IPS-18a (cell line): Measurements from ENCODE around the gene SCD.

ENCODE experiments used
- H3K27ac ChIP-seq: one replicate; pipeline ENCODE4 v1.5.1; 2013; ENCODE audit warnings: low read length
- H3K27me3 ChIP-seq: one replicate; pipeline ENCODE4 v1.6.1; 2013; ENCODE audit warnings: mild to moderate bottlenecking, low read length; ENCODE audit not compliant: control insufficient read depth, insufficient read depth
- H3K36me3 ChIP-seq: one replicate; pipeline ENCODE4 v1.6.1; 2013; ENCODE audit warnings: low read depth, low read length; ENCODE audit not compliant: control insufficient read depth
- H3K4me1 ChIP-seq: one replicate; pipeline ENCODE4 v1.6.1; 2013; ENCODE audit warnings: low read depth, low read length; ENCODE audit not compliant: control insufficient read depth
- H3K4me3 ChIP-seq: one replicate; pipeline ENCODE4 v1.5.1; 2013; ENCODE audit warnings: low read length
- H3K9ac ChIP-seq: one replicate; pipeline ENCODE4 v1.6.1; 2013; ENCODE audit warnings: mild to moderate bottlenecking, low read length, moderate library complexity
- H3K9me3 ChIP-seq: one replicate; pipeline ENCODE4 v1.6.1; 2013; ENCODE audit warnings: low read depth, low read length; ENCODE audit not compliant: control insufficient read depth

Gene SCD

DNA sequence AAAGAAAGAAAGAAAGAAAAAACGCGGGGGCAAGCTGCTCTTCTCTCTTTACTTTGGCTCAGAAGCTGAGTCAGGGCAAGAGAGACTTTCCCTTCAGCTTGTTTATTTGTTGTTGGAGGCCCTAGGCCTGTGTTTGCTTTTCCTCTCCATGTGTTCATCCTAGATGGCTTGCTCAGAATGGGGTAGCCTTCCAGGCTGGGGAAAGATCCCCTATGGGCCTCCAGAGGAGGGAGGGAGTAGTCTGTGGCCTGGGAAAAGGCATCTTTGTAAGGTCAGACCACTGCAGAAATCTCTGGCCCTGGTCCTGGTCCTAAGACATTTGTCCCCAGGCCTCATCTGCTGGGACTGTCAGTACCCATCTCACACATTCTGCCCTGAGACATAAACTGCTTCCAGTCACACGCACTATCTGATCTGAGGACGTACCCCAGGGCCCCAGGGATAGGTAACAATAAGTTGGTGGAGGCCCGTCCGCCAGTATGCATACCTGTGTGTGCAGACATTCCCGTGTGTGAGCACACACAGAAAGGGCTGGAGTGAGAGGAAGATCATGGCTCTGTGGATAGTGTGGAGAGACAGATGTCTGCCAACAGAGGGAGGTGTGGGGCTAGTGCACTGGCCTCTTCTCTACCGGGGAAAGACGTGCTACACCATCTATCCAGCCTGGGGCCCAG lies 4.9 kb upstream of the SCD start:
- H3K4me3 ChIP-seq = no peak overlapping the region
- H3K9me3 ChIP-seq = no peaks in the 10 kb centered on the region
- H3K9ac ChIP-seq = no peak overlapping the region
- H3K27me3 ChIP-seq = no peaks in the 10 kb centered on the region
- H3K27ac ChIP-seq = no peak overlapping the region
- H3K4me1 ChIP-seq = peaks cover 18% of the 10 kb centered on the region
- H3K36me3 ChIP-seq = no peaks in the 10 kb centered on the region

DNA sequence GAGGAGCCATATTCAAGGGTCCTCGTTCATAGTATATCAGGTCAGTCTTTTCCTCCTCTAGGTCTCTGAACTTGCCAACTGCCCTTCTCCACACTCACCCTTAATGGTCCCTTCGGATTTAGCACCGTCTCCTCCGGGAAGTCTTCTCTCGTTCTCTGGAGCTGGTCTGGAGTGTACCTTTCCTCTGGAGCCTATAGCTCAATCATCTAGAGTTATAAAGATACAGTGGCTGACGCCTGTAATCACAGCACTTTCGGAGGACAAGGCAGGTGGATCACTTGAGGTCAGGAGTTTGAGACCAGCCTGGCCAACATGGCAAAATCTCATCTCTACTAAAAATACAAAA lies 4.4 kb upstream of the SCD start:
- Histone ChIP-seq H3K4me1 (peaks cover 18% of the 10 kb centered on the region), H3K36me3 (no peaks in the 10 kb centered on the region), H3K4me3 (no peak overlapping the region), H3K9me3 (no peaks in the 10 kb centered on the region), H3K27me3 (no peaks in the 10 kb centered on the region), H3K27ac (no peak overlapping the region), H3K9ac (no peak overlapping the region)

- Histone ChIP-seq H3K27me3 (no peaks in the 10 kb centered on the region), H3K36me3 (peaks cover 13% of the 10 kb centered on the region), H3K9ac (no peak overlapping the region), H3K4me3 (no peak overlapping the region), H3K27ac (no peak overlapping the region), H3K9me3 (no peaks in the 10 kb centered on the region), H3K4me1 (peaks cover 28% of the 10 kb centered on the region)
These were observed 2.7 kb upstream of the SCD start for GRCh38 chr10:100344241-100344788.

DNA sequence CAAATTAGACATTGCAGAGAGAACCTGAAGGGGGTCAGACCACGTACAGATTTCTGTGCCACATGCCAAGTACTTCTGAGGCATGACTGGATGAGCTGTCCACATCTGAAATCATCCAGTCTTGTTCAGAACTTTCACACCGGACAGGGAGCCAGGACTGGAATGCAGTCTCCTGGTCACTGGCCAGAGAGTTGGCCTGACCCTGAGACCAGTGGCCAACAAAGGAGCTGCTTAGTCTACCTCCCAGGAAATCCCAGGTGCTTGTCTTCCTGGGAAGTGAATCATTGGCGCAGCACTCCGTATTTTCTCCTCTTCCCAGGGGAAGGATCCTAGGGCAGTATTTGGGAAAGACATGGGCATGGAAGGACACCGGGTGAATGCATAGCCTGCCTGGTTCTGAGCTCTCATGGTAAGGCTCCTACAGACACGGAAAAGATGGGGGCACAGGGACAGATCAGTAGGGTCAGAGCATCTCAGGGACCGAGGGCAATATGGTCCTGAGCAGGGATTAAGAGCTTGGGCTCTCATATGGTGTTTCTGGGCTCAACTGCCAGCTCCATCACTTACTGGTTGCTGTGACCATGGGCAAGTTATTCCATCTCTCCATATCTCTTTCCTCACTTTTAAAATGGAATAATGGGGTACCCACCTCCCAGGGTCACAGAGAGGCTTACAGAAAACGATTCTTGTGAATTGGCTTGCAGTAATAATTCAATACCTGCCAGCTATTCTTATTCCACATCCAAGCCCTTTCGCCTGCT lies 1.3 kb upstream of the SCD start:
- Histone ChIP-seq H3K9me3 (no peaks in the 10 kb centered on the region), H3K27ac (peak overlapping the region; percentile 89), H3K4me1 (peaks cover 37% of the 10 kb centered on the region), H3K36me3 (peaks cover 28% of the 10 kb centered on the region), H3K27me3 (no peaks in the 10 kb centered on the region), H3K4me3 (peak overlapping the region; percentile 88), H3K9ac (peak overlapping the region; percentile 87)

DNA sequence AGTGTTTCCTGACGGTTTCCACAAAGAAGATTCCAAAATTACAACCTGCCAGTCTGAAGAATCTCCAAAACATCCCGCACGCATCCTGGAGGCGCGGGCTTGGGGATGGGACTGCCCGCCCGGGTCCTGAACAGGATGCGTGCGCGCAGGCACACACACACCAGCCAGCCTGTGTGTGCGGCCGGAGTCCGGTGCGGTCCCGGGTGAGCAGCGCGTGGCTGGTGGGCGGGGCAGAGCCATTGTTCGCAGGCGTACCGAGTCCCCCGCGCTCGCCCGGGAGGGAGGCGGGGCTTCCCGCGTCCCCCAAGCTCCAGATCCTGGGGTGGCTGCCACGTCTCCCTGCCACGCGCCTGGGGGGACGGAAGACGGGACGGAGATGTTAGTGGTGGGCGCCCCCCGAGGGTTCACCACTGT lies 675 bp upstream of the SCD start:
- H3K4me1 ChIP-seq = peaks cover 40% of the 10 kb centered on the region
- no peaks in the 10 kb centered on the region for H3K9me3 ChIP-seq
- peak overlapping the region; percentile 89 for H3K27ac ChIP-seq
- no peaks in the 10 kb centered on the region for H3K27me3 ChIP-seq
- H3K9ac ChIP-seq = peak overlapping the region; percentile 87
- H3K4me3 ChIP-seq = peak overlapping the region; percentile 88
- H3K36me3 ChIP-seq = peaks cover 34% of the 10 kb centered on the region

GRCh38 chr10:100347568-100348195 lies 649 bp downstream of the SCD start:
- H3K4me3 ChIP-seq = peak overlapping the region; percentile 88
- H3K27ac ChIP-seq = peak overlapping the region; percentile 29
- H3K27me3 ChIP-seq = no peaks in the 10 kb centered on the region
- H3K9me3 ChIP-seq = no peaks in the 10 kb centered on the region
- H3K9ac ChIP-seq = peak overlapping the region; percentile 87
- peaks cover 47% of the 10 kb centered on the region for H3K36me3 ChIP-seq
- H3K4me1 ChIP-seq = peaks cover 40% of the 10 kb centered on the region

- H3K27me3 ChIP-seq = no peaks in the 10 kb centered on the region
- H3K9me3 ChIP-seq = no peaks in the 10 kb centered on the region
- peak overlapping the region; percentile 88 for H3K4me3 ChIP-seq
- H3K9ac ChIP-seq = peak overlapping the region; percentile 87
- no peak overlapping the region for H3K27ac ChIP-seq
- peaks cover 53% of the 10 kb centered on the region for H3K36me3 ChIP-seq
- peaks cover 40% of the 10 kb centered on the region for H3K4me1 ChIP-seq
These were observed 1.4 kb downstream of the SCD start for GRCh38 chr10:100348389-100348927.

GRCh38 chr10:100349087-100349486 lies 2.1 kb downstream of the SCD start:
- Histone ChIP-seq H3K27me3 (no peaks in the 10 kb centered on the region), H3K4me3 (peak overlapping the region; percentile 88), H3K9me3 (no peaks in the 10 kb centered on the region), H3K36me3 (peaks cover 59% of the 10 kb centered on the region), H3K9ac (no peak overlapping the region), H3K27ac (no peak overlapping the region), H3K4me1 (peaks cover 40% of the 10 kb centered on the region)

DNA sequence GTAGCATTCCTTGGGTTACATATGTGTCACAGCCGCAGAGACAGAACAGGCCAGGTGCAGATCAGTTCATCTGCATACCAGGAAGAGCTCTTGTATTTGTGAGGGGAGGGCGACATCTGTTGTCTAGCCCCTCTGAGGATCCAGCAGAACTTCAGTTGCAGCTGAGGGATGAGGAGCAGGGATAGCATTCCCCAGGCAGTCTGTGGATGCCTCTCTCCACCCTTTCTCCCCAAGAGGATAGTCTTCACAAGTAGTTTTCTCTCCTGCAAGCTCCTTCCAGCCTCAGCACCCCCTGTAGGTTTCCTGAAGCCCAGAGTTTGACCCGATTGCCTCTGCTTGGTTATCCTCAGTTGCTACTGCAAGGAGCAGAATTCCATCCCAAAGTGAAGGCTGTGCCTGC lies 2.6 kb downstream of the SCD start:
- peak overlapping the region; percentile 88 for H3K4me3 ChIP-seq
- H3K27me3 ChIP-seq = no peaks in the 10 kb centered on the region
- no peak overlapping the region for H3K9ac ChIP-seq
- H3K4me1 ChIP-seq = peaks cover 40% of the 10 kb centered on the region
- H3K36me3 ChIP-seq = peaks cover 65% of the 10 kb centered on the region
- H3K27ac ChIP-seq = no peak overlapping the region
- no peaks in the 10 kb centered on the region for H3K9me3 ChIP-seq

GRCh38 chr10:100350914-100351485 lies 4.0 kb downstream of the SCD start:
- peaks cover 29% of the 10 kb centered on the region for H3K4me1 ChIP-seq

More at GRCh38 chr10:100350914-100351485, 4.0 kb downstream of the SCD start:
- Histone ChIP-seq H3K27ac (no peak overlapping the region), H3K9ac (no peak overlapping the region), H3K4me3 (peak overlapping the region; percentile 88), H3K27me3 (no peaks in the 10 kb centered on the region), H3K9me3 (no peaks in the 10 kb centered on the region), H3K36me3 (peaks cover 78% of the 10 kb centered on the region)
